HCT116 (cell line): ENCODE data around the gene MAML3.

Experiments
- CBX3 ChIP-seq: IDR thresholded peaks from 2 replicates; pipeline ENCODE4 v1.6.1; 2012; ENCODE audit warnings: low read depth
- CTCF ChIP-seq, 3 experiments: fragments of 200-600 bp in 1 of 3; sonication (generic) in 1 of 3; IDR thresholded peaks in 2 of 3; conservative IDR thresholded peaks in 1 of 3; 2 replicates each; pipeline ENCODE4 v1.5.1; 2012 to 2017; ENCODE audit warnings: low read depth in 2 of 3, low read length in 2 of 3, antibody characterized with exemption in 1 of 3, borderline replicate concordance in 1 of 3, control low read depth in 1 of 3, mild to moderate bottlenecking in 1 of 3, mixed read lengths in 1 of 3, mixed run types in 1 of 3, moderate library complexity in 1 of 3; ENCODE audit not compliant: insufficient read depth in 1 of 3
- EGR1 ChIP-seq: IDR thresholded peaks from 2 replicates; pipeline ENCODE4 v1.6.1; 2012; ENCODE audit warnings: low read depth
- ELF1 ChIP-seq: IDR thresholded peaks from 2 replicates; pipeline ENCODE4 v1.6.1; 2012; ENCODE audit warnings: low read depth, borderline replicate concordance
- EZH2 ChIP-seq: fragments of 200-600 bp; sonication (generic); IDR thresholded peaks from 2 replicates; pipeline ENCODE4 v1.6.1; 2017; ENCODE audit warnings: antibody characterized with exemption, mixed run types
- POLR2A ChIP-seq: IDR thresholded peaks from 2 replicates; pipeline ENCODE4 v1.7.0; 2011; ENCODE audit warnings: borderline replicate concordance; ENCODE audit not compliant: insufficient read depth, insufficient read length; ENCODE audit errors: extremely low read depth
- POLR2AphosphoS5 ChIP-seq: IDR thresholded peaks from 2 replicates; pipeline ENCODE4 v1.6.1; 2011; ENCODE audit warnings: mild to moderate bottlenecking, low read depth, low read length, moderate library complexity
- RAD21 ChIP-seq: IDR thresholded peaks from 2 replicates; pipeline ENCODE4 v1.6.1; 2012; ENCODE audit warnings: low read depth, mild to moderate bottlenecking
- SP1 ChIP-seq: IDR thresholded peaks from 2 replicates; pipeline ENCODE4 v1.6.1; 2012; ENCODE audit warnings: low read depth
- SRF ChIP-seq: IDR thresholded peaks from 2 replicates; pipeline ENCODE4 v1.6.1; 2012; ENCODE audit warnings: low read depth
- TCF7L2 ChIP-seq: IDR thresholded peaks from 2 replicates; pipeline ENCODE4 v1.7.0; 2011; ENCODE audit warnings: borderline replicate concordance, inconsistent platforms; ENCODE audit not compliant: insufficient read depth, insufficient read length; ENCODE audit errors: extremely low read depth
- ZFX ChIP-seq: fragments of 450-650 bp; IDR thresholded peaks from 2 replicates; pipeline ENCODE4 v1.6.1; 2017
- TF ChIP-seq, protein P1 (sequence below): IDR thresholded peaks from 2 replicates; pipeline ENCODE4 v1.6.1; 2012
- TF ChIP-seq, protein P2 (sequence below): IDR thresholded peaks from 2 replicates; pipeline ENCODE4 v1.6.1; 2012

DNA sequence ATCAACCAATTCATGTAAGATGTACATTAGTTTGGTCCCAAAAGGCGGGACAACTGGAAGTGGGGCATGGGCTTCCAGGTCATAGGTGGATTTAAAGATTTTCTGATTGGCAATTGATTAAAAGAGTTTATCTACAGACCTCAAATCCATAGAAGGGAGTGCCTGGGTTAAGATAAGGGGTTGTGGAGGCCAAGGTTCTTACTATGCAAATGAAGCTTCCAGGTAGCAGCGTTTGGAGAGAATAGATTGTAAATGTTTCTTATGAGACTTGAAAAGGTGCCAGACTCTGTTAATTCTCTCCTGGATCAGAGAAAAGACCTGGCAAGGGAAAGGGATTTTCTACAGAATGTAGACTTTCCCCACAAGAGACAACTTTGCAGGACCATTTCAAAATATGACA, 485.9 kb downstream of the MAML3 start:
- TF ChIP-seq CTCF (IDR thresholded peaks at IDR 0.05 in 2 of 3, conservative IDR thresholded peaks at IDR 0.05 in 1 of 3; ENCODE audit: borderline replicate concordance in 1 of 3, insufficient read depth in 1 of 3, low read depth in 2 of 3, low read length in 2 of 3) (no peak), RAD21 (no peak), TCF7L2 (no peak), SRF (no peak), POLR2A (no peak), EZH2 (no peak), POLR2AphosphoS5 (no peak), SP1 (no peak), ZFX (no peak), CBX3 (no peak), EGR1 (no peak), ELF1 (no peak)
- TF ChIP-seq, protein P1, sequence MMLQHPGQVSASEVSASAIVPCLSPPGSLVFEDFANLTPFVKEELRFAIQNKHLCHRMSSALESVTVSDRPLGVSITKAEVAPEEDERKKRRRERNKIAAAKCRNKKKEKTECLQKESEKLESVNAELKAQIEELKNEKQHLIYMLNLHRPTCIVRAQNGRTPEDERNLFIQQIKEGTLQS: no peak
- TF ChIP-seq, protein P2, sequence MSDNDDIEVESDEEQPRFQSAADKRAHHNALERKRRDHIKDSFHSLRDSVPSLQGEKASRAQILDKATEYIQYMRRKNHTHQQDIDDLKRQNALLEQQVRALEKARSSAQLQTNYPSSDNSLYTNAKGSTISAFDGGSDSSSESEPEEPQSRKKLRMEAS: no peak
